Activated T-cell treated with anti-CD3 and anti-CD28 coated beads, Interleukin-2, amount 50 U/mL, for 24 hours (primary cell): Measurements from ENCODE around the gene TBC1D2B.
A peak's percentile ranks its signal among the peaks of the same experiment; 100 is the strongest.
"Not testable (repeated sequence)": the region's sequence is repeated elsewhere in the genome, so short reads cannot be mapped to it uniquely, and the experiment has no call there.

ENCODE experiments used
- DNase-seq: peaks from one replicate; pipeline ENCODE4 v3.0.0-alpha.2; 2020
- H3K27ac Mint-ChIP-seq: 2 replicates; pipeline ENCODE4 v1.8.0; 2020; ENCODE audit warnings: mild to moderate bottlenecking, mixed read lengths
- H3K27me3 Mint-ChIP-seq: 2 replicates; pipeline ENCODE4 v1.8.0; 2020; ENCODE audit warnings: mixed read lengths
- H3K36me3 Mint-ChIP-seq: 2 replicates; pipeline ENCODE4 v1.8.0; 2020; ENCODE audit warnings: low read depth, mixed read lengths
- H3K4me1 Mint-ChIP-seq: 2 replicates; pipeline ENCODE4 v1.8.0; 2020; ENCODE audit warnings: low read depth, mixed read lengths
- H3K4me3 Mint-ChIP-seq: 2 replicates; pipeline ENCODE4 v1.8.0; 2020; ENCODE audit warnings: mild to moderate bottlenecking, moderate library complexity, mixed read lengths
- H3K9me3 Mint-ChIP-seq: 2 replicates; pipeline ENCODE4 v1.8.0; 2020; ENCODE audit warnings: mixed read lengths

Gene TBC1D2B

GRCh38 chr15:77974416-77975331 is 102.8 kb downstream of the TBC1D2B start:
- Mint-ChIP-seq H3K9me3 (no peaks in the 10 kb centered on the region), H3K36me3 (no peaks in the 10 kb centered on the region), H3K4me3 (no peak overlapping the region), H3K27me3 (no peaks in the 10 kb centered on the region), H3K27ac (no peak overlapping the region), H3K4me1 (no peaks in the 10 kb centered on the region)
- no peak for DNase-seq

GRCh38 chr15:77974098-77974414 is 103.5 kb downstream of the TBC1D2B start:
- Mint-ChIP-seq H3K27ac (no peak overlapping the region), H3K9me3 (no peaks in the 10 kb centered on the region), H3K4me3 (no peak overlapping the region), H3K27me3 (no peaks in the 10 kb centered on the region), H3K4me1 (no peaks in the 10 kb centered on the region), H3K36me3 (no peaks in the 10 kb centered on the region)
- DNase-seq, result peak; percentile 25

DNA sequence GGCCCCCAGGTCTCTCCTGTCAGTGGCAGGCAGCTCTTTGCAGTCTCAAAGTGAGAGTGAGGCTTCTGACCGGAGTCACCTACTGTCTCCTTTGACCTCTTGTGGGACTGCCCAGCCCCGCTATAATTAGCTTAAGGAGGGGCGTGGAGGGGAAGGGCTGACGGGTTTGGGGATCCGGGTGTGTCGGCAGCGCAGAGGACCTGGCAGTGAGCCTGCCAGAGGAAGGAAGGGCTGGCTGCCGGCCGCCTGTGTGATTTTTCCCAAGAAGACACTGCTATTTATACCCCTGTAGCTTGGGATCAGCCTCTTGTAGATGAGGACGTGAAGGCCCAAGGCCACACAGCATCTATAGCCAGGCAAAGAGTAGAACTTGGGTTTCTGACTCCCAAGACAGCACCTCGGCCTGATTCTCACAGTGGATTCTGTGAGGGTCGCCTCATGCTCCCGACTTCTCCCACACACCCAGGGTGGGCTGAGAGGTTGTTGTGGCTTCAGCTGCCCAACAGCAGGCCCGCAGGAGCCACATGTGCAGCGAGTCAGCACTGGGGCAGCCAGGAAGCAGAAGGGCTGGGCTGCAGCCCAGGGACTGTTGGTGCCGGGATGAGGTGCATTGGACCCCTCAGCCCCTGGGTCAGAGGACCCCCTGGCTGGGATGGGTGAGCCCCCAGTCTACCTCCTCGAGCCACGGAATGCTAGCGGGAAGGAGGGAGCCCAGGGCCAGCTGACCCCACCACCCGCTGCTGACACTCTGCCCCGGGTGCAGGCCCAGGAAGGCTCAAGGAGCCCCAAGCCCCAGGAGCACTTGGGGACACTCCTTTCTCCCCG is 104.0 kb downstream of the TBC1D2B start:
- not testable (repeated sequence) for DNase-seq, H3K4me3 Mint-ChIP-seq, H3K27me3 Mint-ChIP-seq, H3K4me1 Mint-ChIP-seq, H3K9me3 Mint-ChIP-seq, H3K36me3 Mint-ChIP-seq, H3K27ac Mint-ChIP-seq

- H3K4me1 Mint-ChIP-seq, H3K36me3 Mint-ChIP-seq, DNase-seq, H3K4me3 Mint-ChIP-seq, H3K27me3 Mint-ChIP-seq, H3K27ac Mint-ChIP-seq, H3K9me3 Mint-ChIP-seq: not testable (repeated sequence)
These were observed 104.8 kb downstream of the TBC1D2B start for GRCh38 chr15:77972706-77973105.

GRCh38 chr15:77971875-77972274 is 105.6 kb downstream of the TBC1D2B start:
- not testable (repeated sequence) for H3K27me3 Mint-ChIP-seq, H3K36me3 Mint-ChIP-seq, H3K4me1 Mint-ChIP-seq, H3K9me3 Mint-ChIP-seq, H3K27ac Mint-ChIP-seq, H3K4me3 Mint-ChIP-seq, DNase-seq

DNA sequence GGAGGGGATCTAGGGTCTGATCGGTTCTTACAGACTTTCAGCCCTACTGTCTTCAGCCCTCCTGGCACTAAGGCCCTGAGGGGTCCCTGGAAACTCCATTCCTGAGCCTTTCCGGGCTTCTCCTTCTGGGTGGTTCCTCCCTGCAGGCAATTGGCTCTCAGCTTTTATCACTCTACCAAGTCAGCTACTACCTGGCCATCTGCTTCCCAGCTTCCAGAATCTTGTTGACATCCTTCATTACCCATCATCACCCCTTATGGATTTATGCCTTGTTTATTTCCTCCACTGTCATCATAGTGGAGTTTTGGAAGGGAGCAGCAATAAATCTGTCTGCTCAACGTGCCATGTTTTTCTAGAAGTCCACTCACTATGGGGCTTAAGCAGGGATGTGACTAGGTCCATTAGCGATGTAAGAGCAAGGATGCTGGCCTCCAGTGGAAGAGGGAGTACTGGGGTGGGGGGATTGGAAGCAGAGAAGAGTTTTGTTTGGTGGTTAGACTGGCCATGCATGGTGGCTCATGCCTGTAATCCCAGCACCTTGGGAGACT is 106.6 kb downstream of the TBC1D2B start:
- H3K27ac Mint-ChIP-seq, H3K36me3 Mint-ChIP-seq, H3K4me3 Mint-ChIP-seq, H3K27me3 Mint-ChIP-seq, H3K9me3 Mint-ChIP-seq, DNase-seq, H3K4me1 Mint-ChIP-seq: not testable (repeated sequence)

GRCh38 chr15:77969055-77969454 is 108.5 kb downstream of the TBC1D2B start:
- Mint-ChIP-seq H3K9me3 (no peaks in the 10 kb centered on the region), H3K27ac (no peak overlapping the region), H3K27me3 (no peaks in the 10 kb centered on the region), H3K36me3 (no peaks in the 10 kb centered on the region), H3K4me1 (no peaks in the 10 kb centered on the region), H3K4me3 (no peak overlapping the region)
- DNase-seq, result no peak

- Mint-ChIP-seq H3K9me3 (no peaks in the 10 kb centered on the region), H3K27ac (no peak overlapping the region), H3K4me1 (no peaks in the 10 kb centered on the region), H3K27me3 (no peaks in the 10 kb centered on the region), H3K36me3 (no peaks in the 10 kb centered on the region), H3K4me3 (no peak overlapping the region)
- no peak for DNase-seq
These were observed 109.7 kb downstream of the TBC1D2B start for GRCh38 chr15:77967798-77968197.

GRCh38 chr15:77967235-77967615 is 110.3 kb downstream of the TBC1D2B start:
- not testable (repeated sequence) for H3K27me3 Mint-ChIP-seq, H3K4me3 Mint-ChIP-seq, DNase-seq, H3K4me1 Mint-ChIP-seq, H3K27ac Mint-ChIP-seq, H3K36me3 Mint-ChIP-seq, H3K9me3 Mint-ChIP-seq

GRCh38 chr15:77966540-77967234 is 110.8 kb downstream of the TBC1D2B start:
- H3K27ac Mint-ChIP-seq, result no peak overlapping the region
- DNase-seq, result peak; percentile 57
- no peaks in the 10 kb centered on the region for H3K27me3 Mint-ChIP-seq
- H3K4me1 Mint-ChIP-seq, result no peaks in the 10 kb centered on the region
- H3K4me3 Mint-ChIP-seq, result no peak overlapping the region
- no peaks in the 10 kb centered on the region for H3K36me3 Mint-ChIP-seq
- H3K9me3 Mint-ChIP-seq, result no peaks in the 10 kb centered on the region

- Mint-ChIP-seq H3K27me3 (no peaks in the 10 kb centered on the region), H3K27ac (no peak overlapping the region), H3K4me1 (peaks cover 8% of the 10 kb centered on the region), H3K4me3 (no peak overlapping the region), H3K9me3 (no peaks in the 10 kb centered on the region), H3K36me3 (no peaks in the 10 kb centered on the region)
- DNase-seq, result no peak
These were observed 113.3 kb downstream of the TBC1D2B start for GRCh38 chr15:77964193-77964592.

- Mint-ChIP-seq H3K27me3 (peaks cover 17% of the 10 kb centered on the region), H3K36me3 (no peaks in the 10 kb centered on the region), H3K9me3 (no peaks in the 10 kb centered on the region), H3K4me3 (peak overlapping the region; percentile 52), H3K27ac (no peak overlapping the region), H3K4me1 (peaks cover 12% of the 10 kb centered on the region)
- DNase-seq, result peak; percentile 87
These were observed 118.1 kb downstream of the TBC1D2B start for GRCh38 chr15:77959432-77959879.

DNA sequence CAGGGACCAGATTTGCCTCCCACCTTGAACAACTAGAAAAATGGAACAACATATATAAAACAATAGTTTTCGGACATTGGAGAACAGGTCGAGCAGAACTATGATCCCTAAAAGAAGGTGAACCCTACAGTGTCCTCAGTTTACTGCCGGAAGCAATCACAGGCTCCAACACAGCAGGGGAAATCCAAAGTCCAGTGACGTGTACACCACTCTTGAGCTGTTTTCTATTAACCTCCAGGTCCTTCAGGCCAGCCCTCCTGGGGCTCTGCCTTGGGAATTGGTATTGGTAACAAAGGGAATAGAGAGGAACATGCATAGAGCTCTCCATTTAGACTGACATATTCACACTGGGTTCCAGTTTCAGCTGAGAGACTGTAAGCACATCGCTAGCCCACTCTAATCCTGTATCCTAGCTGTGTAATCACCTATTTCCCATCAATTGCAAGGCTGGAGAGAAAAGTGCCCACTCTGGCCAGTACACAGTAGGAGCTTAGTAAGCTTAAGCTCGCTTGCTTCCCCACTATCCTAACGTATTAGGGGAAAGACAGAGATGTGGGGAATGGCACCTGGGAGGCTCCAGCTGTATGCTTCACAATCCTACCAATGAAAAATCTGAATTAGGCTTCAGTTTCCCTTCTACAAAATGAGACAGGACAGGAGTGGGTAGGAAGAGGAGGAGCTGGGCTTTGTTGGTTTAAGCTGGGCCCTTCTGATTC is 118.6 kb downstream of the TBC1D2B start:
- not testable (repeated sequence) for H3K4me3 Mint-ChIP-seq, H3K9me3 Mint-ChIP-seq, H3K27ac Mint-ChIP-seq

DNA sequence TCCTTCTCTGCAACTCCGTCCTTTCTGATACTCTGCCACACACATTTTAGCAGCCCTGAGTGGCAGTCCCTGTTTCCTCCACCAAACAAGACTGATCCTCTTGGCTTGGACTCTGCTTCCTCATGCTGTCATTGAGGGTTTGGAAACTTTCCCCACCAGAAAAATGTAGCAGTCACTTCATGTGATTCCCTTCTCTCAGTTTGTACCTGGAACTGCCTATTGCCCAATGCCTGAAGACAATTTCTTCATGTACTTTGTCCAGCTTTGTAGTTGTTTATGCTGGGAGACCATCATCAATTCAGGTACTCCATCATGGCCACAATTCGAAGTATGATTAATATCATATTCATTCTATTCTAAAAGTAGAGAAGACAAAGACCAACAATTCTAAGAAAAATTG is 119.5 kb downstream of the TBC1D2B start:
- peaks cover 17% of the 10 kb centered on the region for H3K27me3 Mint-ChIP-seq
- H3K9me3 Mint-ChIP-seq, H3K4me3 Mint-ChIP-seq, H3K36me3 Mint-ChIP-seq, H3K27ac Mint-ChIP-seq, DNase-seq: not testable (repeated sequence)
- H3K4me1 Mint-ChIP-seq, result peaks cover 22% of the 10 kb centered on the region

More for the DNA sequence above, 118.6 kb downstream of the TBC1D2B start:
- DNase-seq, H3K36me3 Mint-ChIP-seq: not testable (repeated sequence)
- Mint-ChIP-seq H3K4me1 (peaks cover 18% of the 10 kb centered on the region), H3K27me3 (peaks cover 17% of the 10 kb centered on the region)
